ENCODE data around the gene SNX13. TPM values are rescaled to one million over a fixed set of nuclear protein-coding genes. Genes with fewer than 3 reads are reported as not detected.

The SNX13 gene
- total and polyA plus RNA-seq, 2 of the 4 experiments (the other 2 are of a cell fraction), result 9.0 to 24.9 TPM

- Histone ChIP-seq H4K8ac (ENCODE audit: low read depth in 2 of 2, low read length in 2 of 2) (no peak overlapping the region), H3K14ac (replicated peaks; ENCODE audit: low read depth, low read length) (no peak overlapping the region), H2BK20ac (ENCODE audit: low read depth, low read length) (no peak overlapping the region), H3K4me1 (ENCODE audit: control insufficient read depth, insufficient read depth, low read length) (peaks cover 2% of the 10 kb centered on the region; the same call in 1 of the 2 replicates), H4K20me1 (ENCODE audit: insufficient read depth, low read length) (no peaks in the 10 kb centered on the region), H2AK9ac (replicated peaks; ENCODE audit: low read depth, low read length, poor library complexity) (no peak overlapping the region), H3K56ac (ENCODE audit: extremely low read depth, insufficient read depth, low read length) (no peak overlapping the region), H2BK120ac (ENCODE audit: low read depth, low read length) (no peak overlapping the region), H3K4me2 (ENCODE audit: low read depth, low read length) (no peak overlapping the region), H2BK5ac (ENCODE audit: low read depth, low read length, poor library complexity, severe bottlenecking) (no peak overlapping the region), H3K79me1 (ENCODE audit: low read depth in 1 of 2, low read length in 2 of 2) (no peaks in the 10 kb centered on the region), H2AFZ (replicated peaks; ENCODE audit: low read length, poor library complexity) (no peak overlapping the region), H3K4me3 (ENCODE audit: insufficient read depth, low read depth, low read length) (no peak overlapping the region), H3K23ac (ENCODE audit: low read depth, low read length) (no peak overlapping the region), H3K9ac (ENCODE audit: low read depth, low read length) (no peak overlapping the region), H4K5ac (ENCODE audit: low read depth, low read length) (no peak overlapping the region), H4K91ac (ENCODE audit: insufficient read depth, low read depth, low read length) (no peak overlapping the region), H3K9me3 (ENCODE audit: control insufficient read depth, insufficient read depth, low read length) (no peaks in the 10 kb centered on the region), H3K18ac (ENCODE audit: low read depth, low read length) (no peak overlapping the region), H3K36me3 (ENCODE audit: control insufficient read depth, insufficient read depth, low read length) (peaks cover 14% of the 10 kb centered on the region), H3K9me1 (ENCODE audit: insufficient read depth, low read length) (no peaks in the 10 kb centered on the region), H3K27me3 (ENCODE audit: control insufficient read depth, insufficient read depth, low read length) (no peaks in the 10 kb centered on the region), H3K4ac (ENCODE audit: low read depth, low read length) (no peak overlapping the region), H3K27ac (ENCODE audit: insufficient read depth, low read length) (no peak overlapping the region), H2BK15ac (ENCODE audit: low read depth, low read length) (no peak overlapping the region), H2AK5ac (ENCODE audit: low read depth, low read length) (no peak overlapping the region)
- CTCF ChIA-PET, result no interaction called here
- 100% methylated on average over 3 of the region's 8 CpGs; no CpG with 5 or more reads in 1 of the 2 experiments for WGBS, 2 experiments (ENCODE audit: extremely low coverage in 2 of 2, insufficient read length in 1 of 2)
- in situ Hi-C loops (cut with MboI; ENCODE audit: low sequenced_read_pairs), result no loop called here
- POLR2A ChIA-PET (ENCODE audit: unreplicated experiment), result no interaction called here
- intact Hi-C loops (cut with micrococcal nuclease), result no loop called here
- DNase-seq (no peak), ATAC-seq (ENCODE audit: low read depth) (no peak)
- dilution Hi-C loops (cut with HindIII; ENCODE audit: low sequenced_read_pairs, unreplicated experiment), result no loop called here
- no TSS peak for BruUV-seq (replicated peaks)
- TF ChIP-seq RFX5 (IDR thresholded peaks at IDR 0.05; ENCODE audit: low read depth, low read length) (no peak), BHLHE40 (IDR thresholded peaks at IDR 0.05; ENCODE audit: low read depth, low read length) (no peak), MAZ (IDR thresholded peaks at IDR 0.05; ENCODE audit: borderline replicate concordance, low read depth, low read length) (no peak), RAD21 (IDR thresholded peaks at IDR 0.05; ENCODE audit: low read length) (no peak), CHD1 (IDR thresholded peaks at IDR 0.05; ENCODE audit: low read depth, low read length) (no peak), MXI1 (IDR thresholded peaks at IDR 0.05; ENCODE audit: borderline replicate concordance, low read depth, low read length) (no peak), CTCF (conservative IDR thresholded peaks at IDR 0.05; ENCODE audit: low read depth, low read length) (no peak), NFE2L2 (IDR thresholded peaks at IDR 0.05; ENCODE audit: low read depth, low read length) (no peak), MAFK (IDR thresholded peaks at IDR 0.05; ENCODE audit: low read depth, low read length) (no peak), CEBPB (IDR thresholded peaks at IDR 0.05; ENCODE audit: low read depth, low read length) (no peak), USF2 (IDR thresholded peaks at IDR 0.05; ENCODE audit: low read depth, low read length) (no peak), POLR2A (IDR thresholded peaks at IDR 0.05; ENCODE audit: low read depth, low read length) (no peak), SMC3 (IDR thresholded peaks at IDR 0.05; ENCODE audit: low read depth, low read length) (no peak), ELK1 (IDR thresholded peaks at IDR 0.05; ENCODE audit: borderline replicate concordance, low read depth, low read length) (no peak), RCOR1 (IDR thresholded peaks at IDR 0.05; ENCODE audit: insufficient replicate concordance, low read length) (no peak), FOS (IDR thresholded peaks at IDR 0.05; ENCODE audit: low read depth, low read length) (no peak)
Observed at GRCh38 chr7:17871815-17872533, 68.3 kb downstream of the SNX13 start.
